IPS DF 6.9 (cell line): ENCODE measurements around the gene NANOGP8.

Experiments used
- DNase-seq: peaks from one replicate; pipeline ENCODE4 v3.0.0-alpha.2; 2013; ENCODE audit warnings: low read depth, low spot score
- H3K27ac ChIP-seq: one replicate; pipeline ENCODE4 v1.5.1; 2013; ENCODE audit warnings: low read length, control low read depth
- H3K27me3 ChIP-seq: 2 replicates; pipeline ENCODE4 v1.6.1; 2013; ENCODE audit warnings: mild to moderate bottlenecking, low read length; ENCODE audit not compliant: control insufficient read depth, insufficient read depth
- H3K36me3 ChIP-seq: 2 replicates; pipeline ENCODE4 v1.6.1; 2013; ENCODE audit warnings: low read length; ENCODE audit not compliant: control insufficient read depth, insufficient read depth
- H3K4me1 ChIP-seq: 2 replicates; pipeline ENCODE4 v1.6.1; 2013; ENCODE audit warnings: low read length; ENCODE audit not compliant: control insufficient read depth, insufficient read depth
- H3K4me3 ChIP-seq: 2 replicates; pipeline ENCODE4 v1.5.1; 2013; ENCODE audit warnings: mild to moderate bottlenecking, low read length
- H3K9me3 ChIP-seq: 2 replicates; pipeline ENCODE4 v1.6.1; 2013; ENCODE audit warnings: low read length, inconsistent platforms; ENCODE audit not compliant: control insufficient read depth, insufficient read depth
- WGBS: extraction: QIAGEN DNeasy Blood & Tissue Kit; methylation state at CpG from one replicate; pipeline ENCODE4 v1.1.7; 2013; ENCODE audit warnings: mixed read lengths, missing lambda C conversion rate; ENCODE audit not compliant: insufficient read length, insufficient coverage; 5-methylcytosine and 5-hydroxymethylcytosine counted together

Gene NANOGP8

DNA sequence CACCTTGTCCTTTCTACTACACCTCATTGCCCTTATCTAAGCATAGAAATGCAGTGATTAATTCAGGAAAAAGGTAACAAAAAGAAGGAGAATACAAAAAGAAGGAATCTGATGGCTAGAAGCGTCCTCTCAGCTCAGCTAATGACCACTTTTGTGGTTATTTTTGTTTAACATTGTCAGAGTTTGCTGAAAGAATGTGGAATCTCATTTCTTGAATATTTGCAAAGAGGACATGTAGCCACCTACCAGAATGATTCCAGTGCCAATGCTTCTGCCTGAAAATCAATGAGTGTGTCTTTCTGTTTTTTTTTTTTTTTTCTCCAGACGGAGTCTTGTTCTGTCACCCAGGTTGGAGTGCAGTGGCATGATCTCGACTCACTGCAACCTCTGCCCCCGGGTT is 24.5 kb downstream of the NANOGP8 start:
- whole genome bisulfite sequencing, result no CpG with 5 or more reads among the region's 4 CpGs
- Histone ChIP-seq H3K9me3 (no peaks in the 10 kb centered on the region), H3K27ac (no peak overlapping the region), H3K4me1 (peaks cover 2% of the 10 kb centered on the region; the same call in 1 of the 2 replicates), H3K4me3 (no peak overlapping the region), H3K27me3 (no peaks in the 10 kb centered on the region), H3K36me3 (no peaks in the 10 kb centered on the region)
- no peak for DNase-seq

DNA sequence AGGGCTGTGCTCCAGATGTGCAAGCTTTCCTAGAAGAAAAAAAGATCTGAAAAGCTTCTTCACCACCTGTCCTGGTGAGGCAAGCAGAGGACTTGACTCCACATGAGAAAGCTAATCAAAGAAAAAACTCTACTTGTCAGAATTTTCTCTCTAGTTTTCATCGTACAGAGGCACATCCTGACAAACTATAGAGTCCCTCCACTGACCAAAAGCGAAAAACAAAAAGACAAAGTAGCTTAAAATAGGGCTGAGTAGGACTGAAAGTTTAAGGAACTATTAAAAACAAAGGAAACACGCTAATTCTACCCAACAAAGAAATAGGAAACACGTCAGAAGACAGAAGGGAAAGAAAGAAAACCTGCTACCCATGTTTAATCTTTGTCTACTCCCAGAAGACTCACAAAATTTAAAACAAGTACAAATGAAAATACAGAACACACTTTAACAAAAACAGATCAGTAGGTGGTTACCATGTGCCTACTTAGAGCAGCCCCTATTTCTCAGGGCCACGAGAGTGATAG is 26.5 kb downstream of the NANOGP8 start:
- H3K4me1 ChIP-seq, result no peaks in the 10 kb centered on the region
- H3K27me3 ChIP-seq, result no peaks in the 10 kb centered on the region
- DNase-seq, result no peak
- no peak overlapping the region for H3K27ac ChIP-seq
- H3K36me3 ChIP-seq, result no peaks in the 10 kb centered on the region
- no peaks in the 10 kb centered on the region for H3K9me3 ChIP-seq
- no CpG with 5 or more reads among the region's 5 CpGs for WGBS
- no peak overlapping the region for H3K4me3 ChIP-seq

DNA sequence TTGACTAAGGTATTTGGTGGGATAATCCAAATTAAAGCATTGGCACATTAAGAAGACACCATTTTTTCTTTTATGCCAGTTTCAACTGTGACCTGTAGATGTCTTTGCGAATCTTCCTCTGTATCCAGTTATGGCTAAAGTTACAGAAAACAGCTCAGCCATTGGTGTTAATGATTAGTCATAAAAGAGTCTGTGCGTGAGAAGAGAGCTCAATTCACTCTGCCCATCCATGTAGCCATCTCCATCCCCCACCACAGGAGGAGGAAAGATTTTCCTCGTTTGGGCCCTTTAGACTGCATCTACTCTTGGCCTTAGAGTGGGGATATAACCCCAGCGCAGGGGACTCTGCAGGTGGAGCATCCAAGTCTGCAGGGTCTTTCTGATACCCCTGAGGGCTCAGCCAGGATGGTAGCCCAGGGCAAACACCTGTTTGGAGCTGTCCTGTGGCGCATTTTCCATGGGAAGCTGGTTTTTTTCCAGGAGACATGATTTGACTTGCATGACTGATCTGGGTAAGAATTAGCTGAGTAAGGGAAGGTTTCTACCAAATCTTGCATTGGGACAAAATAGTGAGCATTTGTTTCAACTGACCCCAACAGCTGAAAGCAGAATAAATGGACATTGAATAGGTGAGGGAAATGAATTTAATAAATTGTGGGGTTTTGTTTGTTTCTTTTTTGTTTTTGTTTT is 29.5 kb downstream of the NANOGP8 start:
- H3K27me3 ChIP-seq, result no peaks in the 10 kb centered on the region
- H3K36me3 ChIP-seq, result no peaks in the 10 kb centered on the region
- H3K9me3 ChIP-seq, result no peaks in the 10 kb centered on the region
- DNase-seq, result no peak
- H3K27ac ChIP-seq, result no peak overlapping the region
- no CpG with 5 or more reads among the region's 5 CpGs for whole genome bisulfite sequencing
- no peaks in the 10 kb centered on the region for H3K4me1 ChIP-seq
- H3K4me3 ChIP-seq, result no peak overlapping the region

DNA sequence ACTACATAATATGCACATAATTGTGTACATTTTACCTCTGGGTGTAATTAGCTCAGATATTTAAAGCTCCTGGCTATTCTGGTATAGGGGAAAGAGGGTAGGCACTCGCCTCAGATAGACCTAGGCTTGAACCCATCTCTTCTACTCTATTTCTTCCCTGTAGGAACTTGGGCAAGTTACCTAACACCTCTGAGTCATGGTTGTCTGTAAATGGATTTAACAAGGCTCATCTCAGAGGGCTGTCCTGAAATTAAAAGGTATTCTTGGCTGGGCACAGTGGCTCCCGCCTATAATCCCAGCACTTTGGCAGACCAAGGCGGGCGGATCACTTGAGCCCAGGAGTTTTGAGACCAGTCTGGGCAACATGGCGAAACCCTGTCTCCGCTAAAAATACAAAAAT is 30.7 kb downstream of the NANOGP8 start:
- no peak overlapping the region for H3K4me3 ChIP-seq
- H3K36me3 ChIP-seq, result no peaks in the 10 kb centered on the region
- H3K4me1 ChIP-seq, result no peaks in the 10 kb centered on the region
- DNase-seq, result no peak
- H3K9me3 ChIP-seq, result no peaks in the 10 kb centered on the region
- no CpG with 5 or more reads among the region's 6 CpGs for WGBS
- no peaks in the 10 kb centered on the region for H3K27me3 ChIP-seq
- H3K27ac ChIP-seq, result no peak overlapping the region

DNA sequence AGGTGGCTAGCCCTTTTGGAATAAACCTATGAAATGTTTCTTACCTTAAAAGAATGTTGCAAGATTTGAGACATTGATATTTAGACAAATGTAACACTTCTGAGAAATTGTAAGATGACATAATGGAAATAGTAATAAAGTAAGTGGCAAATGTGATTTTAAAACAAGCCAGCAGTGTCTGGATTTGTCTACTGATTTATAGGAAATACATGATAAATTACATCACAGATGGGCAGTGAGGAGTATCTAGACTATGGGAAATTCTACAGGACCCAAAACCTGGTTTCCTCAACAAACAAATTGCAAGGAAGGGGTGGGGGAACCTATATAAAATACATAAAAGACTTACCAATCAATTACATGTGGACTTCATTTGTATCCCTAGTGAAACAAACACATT is 37.1 kb downstream of the NANOGP8 start:
- no peak for DNase-seq

DNA sequence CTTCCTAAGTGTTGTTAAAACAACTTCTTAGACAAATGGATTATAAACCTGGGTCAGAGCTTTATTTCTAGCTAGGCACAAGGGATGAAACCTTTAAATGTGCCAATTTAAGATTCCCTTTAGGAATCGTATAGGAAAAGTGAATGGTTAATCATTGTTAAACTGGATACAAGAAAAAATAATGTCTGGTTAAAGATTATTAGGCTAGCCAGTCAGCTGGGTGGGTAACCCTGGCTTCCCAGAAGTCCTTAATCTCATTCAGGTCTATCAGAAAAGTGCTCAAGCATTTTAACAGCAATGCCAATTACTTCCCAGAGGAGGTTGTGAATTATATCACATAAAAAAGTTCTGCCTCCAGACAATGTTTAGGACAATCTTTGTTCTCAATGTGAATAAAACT is 37.6 kb downstream of the NANOGP8 start:
- WGBS, result no CpG with 5 or more reads among the region's 1 CpG
- Histone ChIP-seq H3K4me1 (peaks cover 2% of the 10 kb centered on the region; the same call in 1 of the 2 replicates), H3K27me3 (no peaks in the 10 kb centered on the region), H3K4me3 (no peak overlapping the region), H3K36me3 (no peaks in the 10 kb centered on the region), H3K27ac (no peak overlapping the region), H3K9me3 (no peaks in the 10 kb centered on the region)
- DNase-seq, result no peak

More for the DNA sequence above, 37.1 kb downstream of the NANOGP8 start:
- Histone ChIP-seq H3K27me3 (no peaks in the 10 kb centered on the region), H3K4me1 (peaks cover 2% of the 10 kb centered on the region; the same call in 1 of the 2 replicates), H3K36me3 (no peaks in the 10 kb centered on the region), H3K9me3 (no peaks in the 10 kb centered on the region), H3K4me3 (no peak overlapping the region), H3K27ac (no peak overlapping the region)

DNA sequence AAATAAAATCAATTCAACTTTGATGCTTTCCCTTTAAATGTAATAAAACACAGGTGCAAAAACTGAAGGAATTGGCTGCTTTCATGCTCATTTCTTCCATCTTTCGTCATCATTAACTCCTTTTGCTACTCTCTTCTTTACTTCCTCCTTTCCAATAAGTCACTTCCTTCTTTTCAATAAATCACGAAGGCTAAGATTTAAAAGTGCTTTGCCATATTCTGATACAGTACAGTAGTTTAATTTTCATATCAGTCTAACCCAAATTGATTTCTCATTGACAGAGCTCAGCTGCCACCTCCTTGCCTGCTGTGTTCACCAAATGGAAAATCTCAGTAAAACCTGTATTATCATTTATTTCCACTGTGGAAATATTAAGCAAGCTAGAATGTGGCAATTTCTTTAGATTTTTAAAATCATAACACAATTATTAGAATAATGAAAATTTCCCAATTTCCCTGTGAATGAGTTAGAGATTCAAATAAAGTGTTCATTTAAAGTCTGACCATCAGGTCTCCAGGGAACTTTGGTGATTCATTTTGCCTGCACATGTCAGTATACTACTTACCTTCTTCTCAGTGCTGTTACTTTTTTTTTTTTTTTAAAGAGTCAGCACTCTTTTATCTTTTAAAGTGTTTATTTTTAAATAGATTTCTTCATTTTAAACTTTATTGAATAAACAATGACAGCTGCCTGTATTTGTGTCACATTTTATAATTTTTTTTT is 41.6 kb downstream of the NANOGP8 start:
- Histone ChIP-seq H3K27me3 (no peaks in the 10 kb centered on the region), H3K36me3 (no peaks in the 10 kb centered on the region), H3K9me3 (no peaks in the 10 kb centered on the region), H3K4me1 (peaks cover 2% of the 10 kb centered on the region; the same call in 1 of the 2 replicates), H3K4me3 (no peak overlapping the region), H3K27ac (no peak overlapping the region)
- DNase-seq, result no peak
- WGBS, result 100% methylated on average over 2 of the region's 2 CpGs

DNA sequence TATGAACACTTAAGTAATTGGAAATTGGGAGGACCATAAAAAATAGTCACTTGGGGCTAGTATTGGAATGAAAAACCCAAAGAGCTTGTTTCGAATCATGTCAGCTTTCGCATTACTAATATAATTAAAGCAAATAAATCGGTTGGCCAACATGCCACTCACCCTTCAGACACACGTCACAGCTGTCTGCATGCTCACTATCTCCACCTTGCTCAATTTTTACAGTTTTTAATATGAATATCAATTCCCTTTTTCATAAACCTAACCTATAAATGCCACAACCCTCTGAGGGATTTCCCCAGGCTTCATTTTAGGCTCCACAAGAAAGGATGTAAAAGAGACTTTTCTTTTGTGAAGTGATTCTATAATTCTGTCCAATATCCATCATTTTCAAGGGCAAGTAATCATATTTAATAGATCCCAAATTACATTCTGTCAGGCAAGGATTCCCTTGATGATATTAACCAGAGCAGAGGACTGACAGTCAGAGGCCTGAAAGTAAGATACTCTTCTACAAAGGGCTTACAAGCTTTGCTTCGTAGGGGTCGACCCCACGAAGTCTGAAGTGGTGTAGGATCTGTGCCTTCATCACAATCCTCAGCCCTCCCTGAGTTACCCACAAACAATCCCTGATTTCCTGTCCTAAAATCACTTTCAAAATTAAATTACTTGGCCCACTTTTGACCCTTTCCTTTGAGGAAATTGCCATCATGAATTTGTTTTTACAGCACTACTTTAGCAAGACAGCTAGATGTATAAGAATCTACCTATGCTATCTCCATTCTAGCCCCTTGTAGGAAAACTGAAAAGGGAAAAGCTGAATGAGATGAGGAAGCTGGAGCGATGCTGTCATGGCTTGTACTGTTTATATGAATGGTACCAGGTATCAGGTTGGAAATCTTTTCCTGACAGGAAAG is 44.5 kb downstream of the NANOGP8 start:
- Histone ChIP-seq H3K36me3 (no peaks in the 10 kb centered on the region), H3K27ac (no peak overlapping the region), H3K27me3 (no peaks in the 10 kb centered on the region), H3K4me1 (peaks cover 2% of the 10 kb centered on the region; the same call in 1 of the 2 replicates), H3K9me3 (no peaks in the 10 kb centered on the region), H3K4me3 (no peak overlapping the region)
- WGBS, result 100% methylated on average over 1 of the region's 8 CpGs
- no peak for DNase-seq

DNA sequence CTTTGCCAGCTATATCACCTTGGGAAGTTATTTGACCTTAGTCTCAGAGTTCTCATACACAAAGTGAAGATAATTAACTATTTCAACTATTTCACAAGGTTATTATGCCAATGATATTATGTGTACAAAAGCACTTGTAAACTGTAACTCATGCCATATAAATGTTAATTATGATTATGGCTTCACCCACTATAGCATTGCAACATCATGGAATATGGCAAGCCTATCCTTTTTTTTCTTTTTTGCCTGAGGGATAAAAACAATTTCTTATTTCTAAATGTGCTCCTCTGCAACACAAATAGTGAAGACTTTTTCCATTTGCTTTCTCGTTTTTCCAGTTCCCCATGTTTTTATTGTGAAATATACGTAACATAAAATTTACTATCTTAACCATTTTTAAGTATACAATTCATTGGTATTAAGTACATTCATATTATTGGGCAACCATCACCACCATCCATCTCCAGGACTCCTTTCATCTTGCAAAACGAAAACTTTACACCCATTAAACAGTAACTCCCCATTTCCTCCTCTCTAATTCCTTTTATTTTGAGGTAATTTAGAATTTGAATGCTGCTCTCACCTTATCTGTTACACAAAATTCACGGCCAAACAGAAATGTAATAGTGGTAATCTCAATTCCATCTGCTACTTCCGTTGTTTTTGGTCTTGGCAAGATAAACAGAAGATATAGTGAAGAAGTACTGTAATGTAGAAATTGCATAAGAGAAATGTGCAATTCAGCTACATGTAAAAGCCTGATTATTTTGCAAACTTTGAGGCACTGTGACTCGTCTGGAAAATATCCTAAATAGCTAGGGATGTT is 46.3 kb downstream of the NANOGP8 start:
- Histone ChIP-seq H3K27me3 (no peaks in the 10 kb centered on the region), H3K27ac (no peak overlapping the region), H3K36me3 (no peaks in the 10 kb centered on the region), H3K4me1 (no peaks in the 10 kb centered on the region), H3K9me3 (no peaks in the 10 kb centered on the region), H3K4me3 (no peak overlapping the region)
- WGBS, result no CpG with 5 or more reads among the region's 6 CpGs
- DNase-seq, result no peak
